ENCODE results near the gene PTPRE. TPM values are rescaled to one million over a fixed set of nuclear protein-coding genes. Genes with fewer than 3 reads are reported as not detected.
A peak's percentile ranks its signal among the peaks of the same experiment; 100 is the strongest.

Gene PTPRE
- total RNA-seq, 1 experiment from 2014 or later: 0.50 TPM

DNA sequence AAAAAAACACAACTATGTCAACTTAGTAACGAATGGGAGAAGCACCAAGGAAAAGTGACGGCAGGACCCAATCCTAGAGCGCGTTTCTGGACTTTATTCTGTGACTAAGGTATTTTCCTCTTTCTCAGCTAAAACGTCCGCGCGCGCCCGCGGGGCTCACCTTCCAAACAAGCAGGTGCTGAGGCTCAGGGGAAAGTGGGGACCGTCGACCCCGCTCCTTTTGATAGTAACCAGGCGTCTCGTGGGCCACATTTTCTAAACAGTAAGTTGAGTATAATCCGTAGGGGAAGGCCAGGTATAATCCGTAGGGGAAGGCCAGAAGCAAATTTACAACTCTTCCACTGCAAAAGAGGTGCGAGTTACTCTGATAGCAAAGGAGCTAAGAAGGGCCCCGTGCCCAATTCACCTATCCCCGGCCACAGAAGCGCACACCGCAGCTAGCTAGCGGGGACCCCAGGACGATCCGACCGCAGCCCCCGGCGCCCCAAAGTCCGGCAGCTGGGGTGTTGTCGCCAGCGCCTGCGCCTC, 218.6 kb downstream of the PTPRE start:
- Mint-ChIP-seq H3K27me3 (ENCODE audit: insufficient read depth, unreplicated experiment) (no peaks in the 10 kb centered on the region), H3K4me3 (ENCODE audit: unreplicated experiment) (peak overlapping the region; percentile 86), H3K27ac (ENCODE audit: unreplicated experiment) (peak overlapping the region; percentile 77), H3K4me1 (ENCODE audit: low read depth, unreplicated experiment) (peaks cover 9% of the 10 kb centered on the region), H3K36me3 (ENCODE audit: insufficient read depth, unreplicated experiment) (peaks cover 50% of the 10 kb centered on the region), H3K9me3 (ENCODE audit: unreplicated experiment) (no peaks in the 10 kb centered on the region)
- ChIA-PET POLR2A (no interaction called here), CTCF (interaction anchor here (0.6 kb wide), 1 partner anchor 69 kb away, joined by 3 read pairs; no protein-coding TSS in a partner anchor)
- DNase-seq: peak in 1 of 2 experiments; percentile 20
- no peak for TF ChIP-seq CTCF (IDR thresholded peaks at IDR 0.05; ENCODE audit: insufficient read depth in 1 of 2, low read depth in 1 of 2, low read length in 1 of 2, severe bottlenecking in 1 of 2, unreplicated experiment in 1 of 2)
- no peaks in the 10 kb centered on the region for H3K9me3 ChIP-seq
- H3K4me3 ChIP-seq (ENCODE audit: low read depth, low read length): peak overlapping the region; percentile 98
- BruUV-seq (replicated peaks): TSS peak; percentile 35
- intact Hi-C loops (cut with micrococcal nuclease; ENCODE audit: unreplicated experiment): no loop called here
- no peaks in the 10 kb centered on the region for H3K27me3 ChIP-seq (replicated peaks; ENCODE audit: control insufficient read depth, insufficient read depth, low read length)
- H3K36me3 ChIP-seq (ENCODE audit: control insufficient read depth, insufficient read depth, low read length): no peaks in the 10 kb centered on the region; the same call in 1 of the 2 replicates
- peaks cover 26% of the 10 kb centered on the region for H3K4me1 ChIP-seq

DNA sequence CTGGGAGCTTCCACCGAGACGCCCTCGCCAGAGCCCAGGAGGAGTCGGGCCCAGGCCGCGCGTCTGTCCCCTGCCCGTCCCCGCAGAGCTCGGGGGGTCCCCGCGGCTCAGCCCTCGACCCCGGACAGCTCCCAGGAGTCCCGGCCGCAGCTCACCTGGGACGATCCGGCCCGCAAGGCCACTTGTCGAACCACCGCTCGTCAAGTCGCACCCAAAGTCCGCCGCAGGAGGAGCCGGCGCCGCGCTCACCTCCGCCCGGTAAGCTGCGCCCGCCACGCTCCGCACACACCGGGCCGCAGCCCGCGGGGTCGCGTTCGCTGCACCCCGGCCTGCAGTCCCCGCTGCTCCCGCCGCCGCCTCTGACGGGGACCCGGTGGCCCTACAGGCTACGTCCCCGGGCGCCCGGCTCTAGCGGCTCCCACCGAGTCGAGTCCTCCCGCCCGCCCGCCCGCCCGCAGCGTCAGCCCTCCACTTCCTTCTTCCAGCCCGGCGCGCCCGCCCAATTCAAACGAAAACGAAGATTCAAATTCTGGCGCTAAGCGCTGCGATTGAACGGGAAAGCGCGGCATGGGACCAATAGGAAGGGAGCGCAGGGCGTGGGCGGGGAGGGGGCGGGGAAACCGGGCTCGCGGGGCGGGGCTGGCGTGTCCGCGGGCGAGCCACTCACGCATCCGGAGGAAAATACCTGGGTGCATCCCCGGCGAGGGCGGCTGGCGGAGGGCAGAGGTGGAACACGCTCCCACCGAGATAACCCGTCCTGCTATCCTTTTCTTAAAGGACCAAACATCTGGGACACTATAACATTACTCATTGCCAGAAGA, 219.3 kb downstream of the PTPRE start, which contains the start of gene MKI67:
Gene MKI67 (minus strand): TSS at position 480 of the 821 bp plus-strand sequence. CDS start 756 bp downstream, outside the sequence.
- Histone ChIP-seq H3K4me3 (ENCODE audit: low read depth, low read length) (peak within 1 kb of the TSS; percentile 98), H3K4me1 (peaks cover 26% of the 10 kb centered on the region), H3K9me3 (no peaks in the 10 kb centered on the region), H3K27me3 (replicated peaks; ENCODE audit: control insufficient read depth, insufficient read depth, low read length) (no peaks in the 10 kb centered on the region), H3K36me3 (ENCODE audit: control insufficient read depth, insufficient read depth, low read length) (no peaks in the 10 kb centered on the region; the same call in 1 of the 2 replicates)
- Mint-ChIP-seq H3K4me3 (ENCODE audit: unreplicated experiment) (peak within 1 kb of the TSS; percentile 86), H3K4me1 (ENCODE audit: low read depth, unreplicated experiment) (peaks cover 9% of the 10 kb centered on the region), H3K27me3 (ENCODE audit: insufficient read depth, unreplicated experiment) (no peaks in the 10 kb centered on the region), H3K27ac (ENCODE audit: unreplicated experiment) (peak within 1 kb of the TSS; percentile 77), H3K9me3 (ENCODE audit: unreplicated experiment) (no peaks in the 10 kb centered on the region), H3K36me3 (ENCODE audit: insufficient read depth, unreplicated experiment) (peaks cover 43% of the 10 kb centered on the region)
- CTCF ChIA-PET: interaction anchor here (0.6 kb wide), 1 partner anchor 70 kb away, joined by 3 read pairs; no protein-coding TSS in a partner anchor
- POLR2A ChIA-PET: interaction anchor here (0.8 kb wide), 1 partner anchor 31 kb away, joined by 3 read pairs; no protein-coding TSS in a partner anchor
- no TSS peak for BruUV-seq (replicated peaks)
- peak; percentile 91 to 92 for DNase-seq
- TF ChIP-seq CTCF (IDR thresholded peaks at IDR 0.05; ENCODE audit: insufficient read depth in 1 of 2, low read depth in 1 of 2, low read length in 1 of 2, severe bottlenecking in 1 of 2, unreplicated experiment in 1 of 2): no peak
- intact Hi-C loops (cut with micrococcal nuclease; ENCODE audit: unreplicated experiment): loop anchor here (1.0 kb wide), 1 partner anchor 48 kb away; no protein-coding TSS in a partner anchor

DNA sequence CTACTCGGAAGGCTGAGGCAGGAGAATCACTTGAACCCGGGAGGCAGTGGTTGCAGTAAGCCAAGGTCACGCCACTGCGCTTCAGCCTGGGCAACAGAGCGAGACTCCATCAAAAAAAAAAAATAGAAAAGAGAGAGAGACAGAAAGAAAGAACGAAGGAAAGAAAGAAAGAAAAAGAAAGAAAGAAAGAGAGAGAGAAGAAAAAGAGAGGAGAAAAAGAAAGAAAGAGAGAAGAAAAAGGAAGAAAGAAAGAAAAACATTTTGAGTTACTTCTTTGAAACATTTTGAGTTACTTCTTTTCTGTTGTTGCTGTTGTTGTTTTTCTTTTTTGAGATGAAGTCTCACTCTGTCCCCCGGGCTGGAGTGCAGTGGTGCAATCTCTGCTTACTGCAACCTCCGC, 221.7 kb downstream of the PTPRE start:
- Mint-ChIP-seq H3K4me3 (ENCODE audit: unreplicated experiment) (no peak overlapping the region), H3K4me1 (ENCODE audit: low read depth, unreplicated experiment) (peaks cover 9% of the 10 kb centered on the region), H3K9me3 (ENCODE audit: unreplicated experiment) (no peaks in the 10 kb centered on the region), H3K36me3 (ENCODE audit: insufficient read depth, unreplicated experiment) (peaks cover 26% of the 10 kb centered on the region), H3K27ac (ENCODE audit: unreplicated experiment) (no peak overlapping the region), H3K27me3 (ENCODE audit: insufficient read depth, unreplicated experiment) (no peaks in the 10 kb centered on the region)
- H3K9me3 ChIP-seq: no peaks in the 10 kb centered on the region
- no peaks in the 10 kb centered on the region for H3K36me3 ChIP-seq (ENCODE audit: control insufficient read depth, insufficient read depth, low read length)
- H3K4me1 ChIP-seq: peaks cover 21% of the 10 kb centered on the region
- intact Hi-C loops (cut with micrococcal nuclease; ENCODE audit: unreplicated experiment): no loop called here
- DNase-seq: no peak
- H3K4me3 ChIP-seq (ENCODE audit: low read depth, low read length): no peak overlapping the region
- ChIA-PET CTCF (no interaction called here), POLR2A (no interaction called here)
- no peak for TF ChIP-seq CTCF (IDR thresholded peaks at IDR 0.05; ENCODE audit: insufficient read depth in 1 of 2, low read depth in 1 of 2, low read length in 1 of 2, severe bottlenecking in 1 of 2, unreplicated experiment in 1 of 2)
- no peaks in the 10 kb centered on the region for H3K27me3 ChIP-seq (replicated peaks; ENCODE audit: control insufficient read depth, insufficient read depth, low read length)
- BruUV-seq (replicated peaks): no TSS peak
